IMR-90 (cell line): Measurements from ENCODE around the gene INPP5D. TPM values are rescaled to one million over a fixed set of nuclear protein-coding genes. Genes with fewer than 3 reads are reported as not detected.

Experiments
- ATAC-seq: fragments of 200-7000 bp; cut with Tn5 transposase; 2 replicates; pipeline ENCODE4 v1.9.1; 2020; ENCODE audit warnings: low read depth, mild to moderate bottlenecking, moderate library complexity
- BruUV-seq: library from RNA; stranded (reverse); fragments of 400-500 nt; replicated peaks from 2 replicates; lab custom pipeline; 2021; lab: Mats Ljungman, UMichigan
- CTCF ChIA-PET: fragments of 300-600 bp; formaldehyde crosslinking; extraction: SDS; loops from one replicate; lab custom pipeline; 2021; ENCODE audit warnings: antibody characterized with exemption; lab: Yijun Ruan, JAX
- POLR2A ChIA-PET: fragments of 300-600 bp; sonication (Branson Sonifier 250); formaldehyde crosslinking; loops from one replicate; lab custom pipeline; 2022; ENCODE audit warnings: antibody characterized with exemption; ENCODE audit not compliant: unreplicated experiment; lab: Charles Lee
- DNase-seq: peaks from one replicate; pipeline ENCODE4 v3.0.0; 2013
- H2AFZ ChIP-seq: replicated peaks from 2 replicates; pipeline ENCODE3; 2013; ENCODE audit warnings: low read length, mild to moderate bottlenecking; ENCODE audit not compliant: poor library complexity
- H2AK5ac ChIP-seq: 2 replicates; pipeline ENCODE4 v1.6.1; 2013; ENCODE audit warnings: low read depth, low read length, inconsistent platforms
- H2AK9ac ChIP-seq: replicated peaks from 2 replicates; pipeline ENCODE3; 2013; ENCODE audit warnings: mild to moderate bottlenecking, low read depth, low read length, moderate library complexity; ENCODE audit not compliant: poor library complexity
- H2BK120ac ChIP-seq: 2 replicates; pipeline ENCODE4 v1.6.1; 2013; ENCODE audit warnings: low read depth, low read length, inconsistent platforms
- H2BK15ac ChIP-seq: 3 replicates; pipeline ENCODE4 v1.6.1; 2013; ENCODE audit warnings: low read depth, low read length, inconsistent platforms
- H2BK20ac ChIP-seq: 2 replicates; pipeline ENCODE4 v1.6.1; 2013; ENCODE audit warnings: low read depth, mild to moderate bottlenecking, inconsistent platforms, low read length, moderate library complexity
- H2BK5ac ChIP-seq: 2 replicates; pipeline ENCODE4 v1.6.1; 2013; ENCODE audit warnings: mild to moderate bottlenecking, low read depth, low read length, inconsistent platforms; ENCODE audit not compliant: poor library complexity, severe bottlenecking
- H3K14ac ChIP-seq: replicated peaks from 2 replicates; pipeline ENCODE4 v1.6.1; 2013; ENCODE audit warnings: low read depth, low read length, inconsistent platforms
- H3K18ac ChIP-seq: 2 replicates; pipeline ENCODE4 v1.6.1; 2013; ENCODE audit warnings: low read depth, low read length, control low read depth
- H3K23ac ChIP-seq: 2 replicates; pipeline ENCODE4 v1.6.1; 2013; ENCODE audit warnings: low read depth, low read length, inconsistent platforms
- H3K27ac ChIP-seq: 2 replicates; pipeline ENCODE4 v1.5.1; 2013; ENCODE audit warnings: mild to moderate bottlenecking, control low read depth, low read length; ENCODE audit not compliant: insufficient read depth
- H3K27me3 ChIP-seq: 2 replicates; pipeline ENCODE4 v1.6.1; 2013; ENCODE audit warnings: low read length; ENCODE audit not compliant: control insufficient read depth, insufficient read depth
- H3K36me3 ChIP-seq: 2 replicates; pipeline ENCODE4 v1.6.1; 2013; ENCODE audit warnings: low read length, mixed read lengths; ENCODE audit not compliant: control insufficient read depth, insufficient read depth
- H3K4ac ChIP-seq: 2 replicates; pipeline ENCODE4 v1.6.1; 2013; ENCODE audit warnings: low read depth, low read length, inconsistent platforms
- H3K4me1 ChIP-seq: 2 replicates; pipeline ENCODE4 v1.6.1; 2013; ENCODE audit warnings: low read length, mixed read lengths; ENCODE audit not compliant: control insufficient read depth, insufficient read depth
- H3K4me2 ChIP-seq: 2 replicates; pipeline ENCODE4 v1.6.1; 2013; ENCODE audit warnings: low read depth, mild to moderate bottlenecking, control low read depth, low read length, moderate library complexity
- H3K4me3 ChIP-seq: 2 replicates; pipeline ENCODE4 v1.5.1; 2013; ENCODE audit warnings: low read depth, mild to moderate bottlenecking, control low read depth, low read length, moderate library complexity; ENCODE audit not compliant: insufficient read depth
- H3K56ac ChIP-seq: 2 replicates; pipeline ENCODE4 v1.6.1; 2013; ENCODE audit warnings: low read length, inconsistent platforms; ENCODE audit not compliant: insufficient read depth; ENCODE audit errors: extremely low read depth
- H3K79me1 ChIP-seq, 2 experiments: 2 replicates each; pipeline ENCODE4 v1.6.1; 2013; ENCODE audit warnings: low read length in 2 of 2, inconsistent platforms in 1 of 2, low read depth in 1 of 2
- H3K9ac ChIP-seq: 2 replicates; pipeline ENCODE4 v1.6.1; 2013; ENCODE audit warnings: low read depth, low read length, control low read depth
- H3K9me1 ChIP-seq: 2 replicates; pipeline ENCODE4 v1.6.1; 2013; ENCODE audit warnings: low read length, inconsistent platforms; ENCODE audit not compliant: insufficient read depth
- H3K9me3 ChIP-seq: 2 replicates; pipeline ENCODE4 v1.6.1; 2013; ENCODE audit warnings: low read length; ENCODE audit not compliant: control insufficient read depth, insufficient read depth
- H4K20me1 ChIP-seq: 2 replicates; pipeline ENCODE4 v1.6.1; 2013; ENCODE audit warnings: low read length, inconsistent platforms; ENCODE audit not compliant: insufficient read depth
- H4K5ac ChIP-seq: 2 replicates; pipeline ENCODE4 v1.6.1; 2013; ENCODE audit warnings: mild to moderate bottlenecking, low read depth, low read length, control low read depth
- H4K8ac ChIP-seq, 2 experiments: 2 replicates each; pipeline ENCODE4 v1.6.1; 2013; ENCODE audit warnings: low read depth in 2 of 2, low read length in 2 of 2, control low read depth in 1 of 2, inconsistent platforms in 1 of 2
- H4K91ac ChIP-seq: 2 replicates; pipeline ENCODE4 v1.6.1; 2013; ENCODE audit warnings: low read depth, low read length, inconsistent platforms; ENCODE audit not compliant: insufficient read depth
- BHLHE40 ChIP-seq: fragments of 150-350 bp; IDR thresholded peaks from 2 replicates; pipeline ENCODE4 v1.6.1; 2016; ENCODE audit warnings: mild to moderate bottlenecking, low read depth, low read length
- CEBPB ChIP-seq: IDR thresholded peaks from 2 replicates; pipeline ENCODE4 v1.6.1; 2012; ENCODE audit warnings: low read depth, low read length, improper control_type of control experiment
- CHD1 ChIP-seq: IDR thresholded peaks from 2 replicates; pipeline ENCODE4 v1.6.1; 2012; ENCODE audit warnings: low read depth, low read length, improper control_type of control experiment
- FOS ChIP-seq: fragments of 150-350 bp; IDR thresholded peaks from 2 replicates; pipeline ENCODE4 v1.6.1; 2016; ENCODE audit warnings: low read depth, low read length
- MAFK ChIP-seq: IDR thresholded peaks from 2 replicates; pipeline ENCODE4 v1.6.1; 2012; ENCODE audit warnings: low read depth, low read length, improper control_type of control experiment
- MAZ ChIP-seq: IDR thresholded peaks from 2 replicates; pipeline ENCODE4 v1.6.1; 2012; ENCODE audit warnings: low read depth, mild to moderate bottlenecking, low read length, improper control_type of control experiment, moderate library complexity, borderline replicate concordance
- MXI1 ChIP-seq: IDR thresholded peaks from 2 replicates; pipeline ENCODE4 v1.6.1; 2012; ENCODE audit warnings: low read depth, mild to moderate bottlenecking, low read length, moderate library complexity, borderline replicate concordance
- NFE2L2 ChIP-seq: fragments of 150-350 bp; IDR thresholded peaks from 2 replicates; pipeline ENCODE4 v1.6.1; 2016; ENCODE audit warnings: low read depth, mild to moderate bottlenecking, low read length
- POLR2A ChIP-seq: IDR thresholded peaks from 2 replicates; pipeline ENCODE4 v1.6.1; 2012; ENCODE audit warnings: mild to moderate bottlenecking, low read depth, low read length
- RAD21 ChIP-seq: IDR thresholded peaks from 2 replicates; pipeline ENCODE4 v1.6.1; 2012; ENCODE audit warnings: low read length, improper control_type of control experiment
- RCOR1 ChIP-seq: IDR thresholded peaks from 2 replicates; pipeline ENCODE4 v1.6.1; 2012; ENCODE audit warnings: mild to moderate bottlenecking, low read length, improper control_type of control experiment; ENCODE audit not compliant: insufficient replicate concordance
- RFX5 ChIP-seq: IDR thresholded peaks from 2 replicates; pipeline ENCODE4 v1.8.0; 2012; ENCODE audit warnings: low read depth, mild to moderate bottlenecking, low read length, moderate library complexity
- SMC3 ChIP-seq: fragments of 150-350 bp; IDR thresholded peaks from 2 replicates; pipeline ENCODE4 v1.6.1; 2016; ENCODE audit warnings: low read depth, mild to moderate bottlenecking, antibody characterized with exemption, low read length, moderate library complexity
- WGBS, 2 experiments: methylation state at CpG; one replicate each; pipeline versions ENCODE4 v1.1.5 to v1.1.7; 2013; ENCODE audit warnings: missing lambda C conversion rate in 2 of 2; ENCODE audit not compliant: insufficient read length in 1 of 2; ENCODE audit errors: extremely low coverage in 2 of 2; 5-methylcytosine and 5-hydroxymethylcytosine counted together
- dilution Hi-C: fragments of 300-500 bp; cut with HindIII; formaldehyde crosslinking; loops from one replicate; pipeline ENCODE4 v1.14.3; 2018; ENCODE audit warnings: low sequenced_read_pairs; ENCODE audit not compliant: unreplicated experiment
- in situ Hi-C: fragments of 300-500 bp; cut with MboI; formaldehyde crosslinking; loops from 3 replicates; pipeline ENCODE4 v1.14.3; 2019; ENCODE audit warnings: low sequenced_read_pairs, inconsistent platforms, mixed read lengths
- intact Hi-C: fragments of 100-400 bp; cut with micrococcal nuclease; formaldehyde crosslinking; loops from 2 replicates; pipeline ENCODE4 v1.10.0; 2022
- polyA plus RNA-seq, 3 experiments: library from polyadenylated mRNA; depleted of rRNA; stranded (reverse); fragments of >200 nt; gene quantifications; 2 replicates each; pipeline ENCODE4 v1.2.3, GENCODE V29; 2012; ENCODE audit warnings: low replicate concordance in 1 of 3
- total RNA-seq: library from RNA; depleted of rRNA; stranded (reverse); fragments of >200 nt; gene quantifications from 2 replicates; pipeline ENCODE4 v1.2.3, GENCODE V29; 2012
- TF ChIP-seq, protein P1 (sequence below): fragments of 150-350 bp; IDR thresholded peaks from 2 replicates; pipeline ENCODE4 v1.6.1; 2016; ENCODE audit warnings: low read depth, mild to moderate bottlenecking, low read length, moderate library complexity, borderline replicate concordance
- TF ChIP-seq, protein P2 (sequence below): conservative IDR thresholded peaks from 2 replicates; pipeline ENCODE4 v1.5.1; 2012; ENCODE audit warnings: mild to moderate bottlenecking, low read depth, low read length, improper control_type of control experiment
- TF ChIP-seq, protein P3 (sequence below): fragments of 150-350 bp; IDR thresholded peaks from 2 replicates; pipeline ENCODE4 v1.6.1; 2017; ENCODE audit warnings: mild to moderate bottlenecking, antibody characterized with exemption, low read length, low read depth

Gene INPP5D
- total and polyA plus RNA-seq, 2 of the 4 experiments (the other 2 are of a cell fraction) = 0.18 to 0.29 TPM

DNA sequence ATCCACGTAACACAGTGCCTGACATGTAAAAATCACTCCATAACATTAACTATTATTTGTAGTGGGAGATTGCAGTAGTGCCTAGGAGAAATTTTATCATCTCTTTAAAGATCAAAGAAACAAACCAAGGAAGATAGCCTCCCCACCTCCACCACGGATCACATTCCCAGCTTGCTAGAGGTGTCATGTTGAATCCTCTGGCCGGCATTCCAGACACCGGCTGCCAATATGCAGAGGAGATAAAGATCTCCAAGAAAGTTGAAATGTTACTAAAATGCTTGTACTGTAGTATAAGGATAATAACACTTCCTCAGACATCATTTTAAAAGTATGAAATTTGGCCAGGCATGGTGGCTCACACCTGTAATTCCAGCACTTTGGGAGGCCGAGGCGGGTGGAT, 185.3 kb downstream of the INPP5D start:
- Histone ChIP-seq H3K4me2 (no peak overlapping the region), H4K20me1 (no peaks in the 10 kb centered on the region), H4K91ac (no peak overlapping the region), H3K9ac (no peak overlapping the region), H4K5ac (no peak overlapping the region), H3K4me1 (no peaks in the 10 kb centered on the region), H2BK120ac (no peak overlapping the region), H3K9me3 (no peaks in the 10 kb centered on the region), H3K27me3 (peaks cover 4% of the 10 kb centered on the region; the same call in 1 of the 2 replicates), H3K4ac (no peak overlapping the region), H3K9me1 (no peaks in the 10 kb centered on the region), H3K14ac (no peak overlapping the region), H3K56ac (no peak overlapping the region), H2BK15ac (no peak overlapping the region), H2AK9ac (no peak overlapping the region), H3K79me1 (no peaks in the 10 kb centered on the region), H3K4me3 (no peak overlapping the region), H4K8ac (no peak overlapping the region), H2BK20ac (no peak overlapping the region), H3K27ac (no peak overlapping the region), H2BK5ac (no peak overlapping the region), H3K18ac (no peak overlapping the region), H2AK5ac (no peak overlapping the region), H2AFZ (no peak overlapping the region), H3K23ac (no peak overlapping the region), H3K36me3 (no peaks in the 10 kb centered on the region)
- CTCF ChIA-PET = no interaction called here
- POLR2A ChIA-PET = no interaction called here
- dilution Hi-C loops (no loop called here), in situ Hi-C loops (no loop called here), intact Hi-C loops (no loop called here)
- ATAC-seq (no peak), DNase-seq (no peak)
- TF ChIP-seq POLR2A (no peak), CEBPB (no peak), MAZ (no peak), RCOR1 (no peak), MXI1 (no peak), NFE2L2 (no peak), CHD1 (no peak), RAD21 (no peak), SMC3 (no peak), BHLHE40 (no peak), RFX5 (no peak), MAFK (no peak), FOS (no peak)
- TF ChIP-seq, protein P1, sequence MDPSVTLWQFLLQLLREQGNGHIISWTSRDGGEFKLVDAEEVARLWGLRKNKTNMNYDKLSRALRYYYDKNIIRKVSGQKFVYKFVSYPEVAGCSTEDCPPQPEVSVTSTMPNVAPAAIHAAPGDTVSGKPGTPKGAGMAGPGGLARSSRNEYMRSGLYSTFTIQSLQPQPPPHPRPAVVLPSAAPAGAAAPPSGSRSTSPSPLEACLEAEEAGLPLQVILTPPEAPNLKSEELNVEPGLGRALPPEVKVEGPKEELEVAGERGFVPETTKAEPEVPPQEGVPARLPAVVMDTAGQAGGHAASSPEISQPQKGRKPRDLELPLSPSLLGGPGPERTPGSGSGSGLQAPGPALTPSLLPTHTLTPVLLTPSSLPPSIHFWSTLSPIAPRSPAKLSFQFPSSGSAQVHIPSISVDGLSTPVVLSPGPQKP = no peak
- TF ChIP-seq, protein P2, sequence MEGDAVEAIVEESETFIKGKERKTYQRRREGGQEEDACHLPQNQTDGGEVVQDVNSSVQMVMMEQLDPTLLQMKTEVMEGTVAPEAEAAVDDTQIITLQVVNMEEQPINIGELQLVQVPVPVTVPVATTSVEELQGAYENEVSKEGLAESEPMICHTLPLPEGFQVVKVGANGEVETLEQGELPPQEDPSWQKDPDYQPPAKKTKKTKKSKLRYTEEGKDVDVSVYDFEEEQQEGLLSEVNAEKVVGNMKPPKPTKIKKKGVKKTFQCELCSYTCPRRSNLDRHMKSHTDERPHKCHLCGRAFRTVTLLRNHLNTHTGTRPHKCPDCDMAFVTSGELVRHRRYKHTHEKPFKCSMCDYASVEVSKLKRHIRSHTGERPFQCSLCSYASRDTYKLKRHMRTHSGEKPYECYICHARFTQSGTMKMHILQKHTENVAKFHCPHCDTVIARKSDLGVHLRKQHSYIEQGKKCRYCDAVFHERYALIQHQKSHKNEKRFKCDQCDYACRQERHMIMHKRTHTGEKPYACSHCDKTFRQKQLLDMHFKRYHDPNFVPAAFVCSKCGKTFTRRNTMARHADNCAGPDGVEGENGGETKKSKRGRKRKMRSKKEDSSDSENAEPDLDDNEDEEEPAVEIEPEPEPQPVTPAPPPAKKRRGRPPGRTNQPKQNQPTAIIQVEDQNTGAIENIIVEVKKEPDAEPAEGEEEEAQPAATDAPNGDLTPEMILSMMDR = no peak
- TF ChIP-seq, protein P3, sequence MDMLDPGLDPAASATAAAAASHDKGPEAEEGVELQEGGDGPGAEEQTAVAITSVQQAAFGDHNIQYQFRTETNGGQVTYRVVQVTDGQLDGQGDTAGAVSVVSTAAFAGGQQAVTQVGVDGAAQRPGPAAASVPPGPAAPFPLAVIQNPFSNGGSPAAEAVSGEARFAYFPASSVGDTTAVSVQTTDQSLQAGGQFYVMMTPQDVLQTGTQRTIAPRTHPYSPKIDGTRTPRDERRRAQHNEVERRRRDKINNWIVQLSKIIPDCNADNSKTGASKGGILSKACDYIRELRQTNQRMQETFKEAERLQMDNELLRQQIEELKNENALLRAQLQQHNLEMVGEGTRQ = no peak
- no CpG with 5 or more reads among the region's 6 CpGs for WGBS, 2 experiments
- BruUV-seq = no TSS peak
